ENCODE data around the gene SLC6A4.

The SLC6A4 gene

GRCh38 chr17:30191072-30191471, 44.4 kb downstream of the SLC6A4 start:
- no peak overlapping the region for H3K4me3 ChIP-seq (ENCODE audit: low read length)
- TF ChIP-seq CTCF (IDR thresholded peaks at IDR 0.05; ENCODE audit: insufficient read depth, low read depth, low read length, missing control alignments), result no peak
- DNase-seq (ENCODE audit: low read depth), result no peak

- no peak for TF ChIP-seq CTCF (IDR thresholded peaks at IDR 0.05; ENCODE audit: insufficient read depth, low read depth, low read length, missing control alignments)
- H3K4me3 ChIP-seq (ENCODE audit: low read length), result no peak overlapping the region
- peak; percentile 83 for DNase-seq (ENCODE audit: low read depth)
These were observed 47.1 kb downstream of the SLC6A4 start for GRCh38 chr17:30188211-30188939.

GRCh38 chr17:30187573-30187972, 47.9 kb downstream of the SLC6A4 start:
- peak; percentile 35 for DNase-seq (ENCODE audit: low read depth)
- no peak overlapping the region for H3K4me3 ChIP-seq (ENCODE audit: low read length)
- no peak for TF ChIP-seq CTCF (IDR thresholded peaks at IDR 0.05; ENCODE audit: insufficient read depth, low read depth, low read length, missing control alignments)

DNA sequence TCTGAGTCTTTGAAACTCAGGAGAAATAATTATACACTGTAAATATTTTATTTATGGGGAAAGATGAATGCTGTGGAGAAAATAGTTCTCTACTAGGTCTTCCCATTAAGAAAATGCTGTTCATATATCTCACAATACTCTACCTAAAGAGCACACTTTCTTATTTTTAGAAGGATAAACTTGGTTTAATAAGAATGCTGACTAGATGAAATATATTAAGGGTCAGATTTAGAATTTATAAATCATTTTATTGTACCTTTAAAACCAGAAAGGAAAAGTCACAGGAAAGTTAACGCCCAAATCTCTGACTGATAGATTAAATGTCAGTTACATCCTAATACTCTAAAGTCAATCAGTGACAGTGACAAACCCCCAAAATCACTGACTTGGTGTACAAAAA, 48.7 kb downstream of the SLC6A4 start:
- TF ChIP-seq CTCF (IDR thresholded peaks at IDR 0.05; ENCODE audit: insufficient read depth, low read depth, low read length, missing control alignments), result no peak

GRCh38 chr17:30176855-30177254, 58.6 kb downstream of the SLC6A4 start:
- no peak overlapping the region for H3K4me3 ChIP-seq (ENCODE audit: low read length)
- DNase-seq (ENCODE audit: low read depth), result no peak
- no peak for TF ChIP-seq CTCF (IDR thresholded peaks at IDR 0.05; ENCODE audit: insufficient read depth, low read depth, low read length, missing control alignments)

More for the DNA sequence above, 48.7 kb downstream of the SLC6A4 start:
- H3K4me3 ChIP-seq (ENCODE audit: low read length), result no peak overlapping the region
- no peak for DNase-seq (ENCODE audit: low read depth)

DNA sequence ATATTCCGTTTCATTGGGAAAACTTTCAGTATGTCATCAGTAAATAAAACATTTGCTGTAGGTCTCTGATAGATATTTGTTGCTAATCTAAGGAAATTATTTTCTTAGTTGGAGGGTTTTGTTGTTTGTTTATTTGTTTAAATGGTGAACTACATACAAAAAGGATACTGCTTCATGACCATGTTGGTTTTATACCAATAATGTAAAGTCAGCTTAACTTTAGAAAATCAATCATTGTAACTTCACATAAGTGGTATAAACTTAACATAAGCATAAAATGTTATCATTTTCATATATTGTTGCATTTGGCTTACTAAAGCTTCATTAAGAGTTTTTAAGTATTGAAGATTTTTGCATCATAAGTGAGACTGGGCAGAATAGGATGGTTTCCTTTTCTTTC, 60.9 kb downstream of the SLC6A4 start:
- no peak for DNase-seq (ENCODE audit: low read depth)
- H3K4me3 ChIP-seq (ENCODE audit: low read length), result no peak overlapping the region
- TF ChIP-seq CTCF (IDR thresholded peaks at IDR 0.05; ENCODE audit: insufficient read depth, low read depth, low read length, missing control alignments), result no peak

DNA sequence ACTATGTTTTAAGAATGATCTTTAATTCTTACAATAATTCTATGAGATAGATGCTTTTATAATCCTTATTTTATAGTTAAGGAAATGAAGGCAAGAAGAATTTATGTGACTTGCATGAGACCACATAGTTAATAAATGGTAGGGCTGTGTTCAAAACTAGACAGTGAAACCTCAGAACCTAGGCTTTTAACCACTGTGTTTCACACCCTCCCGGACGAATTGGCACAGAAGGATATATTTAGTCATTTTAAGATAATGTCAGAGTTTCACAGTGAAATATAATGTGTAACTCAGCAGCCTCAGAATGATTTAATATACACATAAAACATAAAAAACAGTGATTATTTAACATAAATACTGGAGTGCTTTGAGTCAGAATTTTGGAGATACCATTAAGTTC, 61.8 kb downstream of the SLC6A4 start:
- no peak overlapping the region for H3K4me3 ChIP-seq (ENCODE audit: low read length)
- DNase-seq (ENCODE audit: low read depth), result no peak
- TF ChIP-seq CTCF (IDR thresholded peaks at IDR 0.05; ENCODE audit: insufficient read depth, low read depth, low read length, missing control alignments), result no peak
